ENCODE data around the gene IGSF21. TPM values are rescaled to one million over a fixed set of nuclear protein-coding genes. Genes with fewer than 3 reads are reported as not detected.

The IGSF21 gene
- total RNA-seq, 1 experiment from 2014 or later = 30.5 TPM

- peak; percentile 99 for TF ChIP-seq MAX (CRISPR knock-in tag; IDR thresholded peaks at IDR 0.05)
- TF ChIP-seq ZNF532 (CRISPR knock-in tag; IDR thresholded peaks at IDR 0.05; ENCODE audit: borderline replicate concordance) = peak; percentile 88; the same call in 1 of the 2 replicates
- no peak; the same call in 1 of the 2 replicates for TF ChIP-seq E2F5 (CRISPR knock-in tag; IDR thresholded peaks at IDR 0.05)
- TF ChIP-seq EMX1 (CRISPR knock-in tag; IDR thresholded peaks at IDR 0.05) = no peak
- no peak for TF ChIP-seq KAT7 (CRISPR knock-in tag; IDR thresholded peaks at IDR 0.05; ENCODE audit: borderline replicate concordance)
- no peak for TF ChIP-seq GABPB1 (CRISPR knock-in tag; IDR thresholded peaks at IDR 0.05)
- no peak for TF ChIP-seq ZNF219 (CRISPR knock-in tag; IDR thresholded peaks at IDR 0.05; ENCODE audit: borderline replicate concordance)
- TF ChIP-seq GTF2I (CRISPR knock-in tag; conservative IDR thresholded peaks at IDR 0.05) = no peak
- no peak for TF ChIP-seq MXD4 (CRISPR knock-in tag; IDR thresholded peaks at IDR 0.05; ENCODE audit: borderline replicate concordance)
- peak; percentile 89; the same call in 1 of the 2 replicates for TF ChIP-seq ZNF232 (CRISPR knock-in tag; IDR thresholded peaks at IDR 0.05)
- no peak for TF ChIP-seq SP1 (CRISPR knock-in tag; conservative IDR thresholded peaks at IDR 0.05)
- TF ChIP-seq CTCF (IDR thresholded peaks at IDR 0.05) = peak; percentile 75
- no peak for TF ChIP-seq ZMAT4 (CRISPR knock-in tag; IDR thresholded peaks at IDR 0.05)
- 0 out of 2 replicates have a peak, but pooled peaks have one; percentile 18 for TF ChIP-seq ZNF121 (CRISPR knock-in tag; IDR thresholded peaks at IDR 0.05)
- TF ChIP-seq SMAD3 (CRISPR knock-in tag; IDR thresholded peaks at IDR 0.05; ENCODE audit: borderline replicate concordance) = peak; percentile 91
- no peak for TF ChIP-seq ZNF396 (CRISPR knock-in tag; IDR thresholded peaks at IDR 0.05; ENCODE audit: borderline replicate concordance)
- TF ChIP-seq PRDM15 (CRISPR knock-in tag; IDR thresholded peaks at IDR 0.05) = peak; percentile 53; the same call in 1 of the 2 replicates
- no peak for TF ChIP-seq ZNF425 (CRISPR knock-in tag; conservative IDR thresholded peaks at IDR 0.05)
- no peak for TF ChIP-seq NFATC4 (CRISPR knock-in tag; IDR thresholded peaks at IDR 0.05)
- TF ChIP-seq ATF6 (CRISPR knock-in tag; IDR thresholded peaks at IDR 0.05) = no peak
- TF ChIP-seq RELA (CRISPR knock-in tag; IDR thresholded peaks at IDR 0.05; ENCODE audit: borderline replicate concordance) = peak; percentile 90
These were observed 214.9 kb downstream of the IGSF21 start (continued) for GRCh38 chr1:18322368-18323032.

All from WTC11 (cell line).